ENCODE results near the gene MYBBP1A.

- TF ChIP-seq POLR2A (IDR thresholded peaks at IDR 0.05), result no peak
- no peak for TF ChIP-seq POLR2AphosphoS5 (IDR thresholded peaks at IDR 0.05; ENCODE audit: insufficient read depth in 1 of 2, low read depth in 1 of 2)
Observed at GRCh38 chr17:4557626-4558346, 2.6 kb upstream of the MYBBP1A start.
